H1 (cell line): ENCODE measurements around the gene AIRE. TPM values are rescaled to one million over a fixed set of nuclear protein-coding genes. Genes with fewer than 3 reads are reported as not detected.

Source experiments
- CTCF ChIA-PET: fragments of 300-600 bp; sonication (Branson Sonifier 250); formaldehyde crosslinking; loops from one replicate; lab custom pipeline; 2021; ENCODE audit not compliant: partially characterized antibody; lab: Charles Lee
- POLR2A ChIA-PET: fragments of 300-600 bp; sonication (Branson Sonifier 250); formaldehyde crosslinking; loops from one replicate; lab custom pipeline; 2021; ENCODE audit warnings: inconsistent platforms; ENCODE audit not compliant: partially characterized antibody; lab: Charles Lee
- DNase-seq, 2 experiments: peaks; one replicate each; pipeline versions ENCODE4 v3.0.0 to v3.0.0-alpha.2; 2010 to 2022; ENCODE audit warnings: low spot score in 2 of 2, low read depth in 1 of 2, mixed read lengths in 1 of 2
- FAIRE-seq: peaks from 2 replicates; lab custom pipeline; 2011; peaks lifted over from hg19 to GRCh38; lab: Jason Lieb, UNC
- H2AFZ ChIP-seq: 2 replicates; pipeline ENCODE4 v1.8.1; 2012; ENCODE audit warnings: low read length, inconsistent platforms
- H2AK5ac ChIP-seq: 2 replicates; pipeline ENCODE4 v1.6.1; 2013; ENCODE audit warnings: low read depth, low read length
- H2BK120ac ChIP-seq: replicated peaks from 2 replicates; pipeline ENCODE3; 2013; ENCODE audit warnings: low read depth, low read length, inconsistent platforms
- H2BK12ac ChIP-seq: 2 replicates; pipeline ENCODE4 v1.6.1; 2013; ENCODE audit warnings: low read depth, low read length
- H2BK15ac ChIP-seq: 2 replicates; pipeline ENCODE4 v1.6.1; 2013; ENCODE audit warnings: low read length
- H2BK20ac ChIP-seq: 2 replicates; pipeline ENCODE4 v1.6.1; 2013; ENCODE audit warnings: low read length
- H2BK5ac ChIP-seq: 2 replicates; pipeline ENCODE4 v1.6.1; 2013; ENCODE audit warnings: low read depth, low read length
- H3K14ac ChIP-seq: 2 replicates; pipeline ENCODE4 v1.6.1; 2013; ENCODE audit warnings: inconsistent platforms; ENCODE audit not compliant: insufficient read length
- H3K18ac ChIP-seq: 2 replicates; pipeline ENCODE4 v1.6.1; 2013; ENCODE audit warnings: low read length; ENCODE audit errors: extremely low read depth
- H3K23ac ChIP-seq: 2 replicates; pipeline ENCODE4 v1.6.1; 2013; ENCODE audit warnings: inconsistent platforms; ENCODE audit not compliant: insufficient read length
- H3K23me2 ChIP-seq: 2 replicates; pipeline ENCODE4 v1.6.1; 2013; ENCODE audit warnings: low read depth, low read length
- H3K27ac ChIP-seq: 2 replicates; pipeline ENCODE4 v1.6.1; 2011; ENCODE audit warnings: low read depth, low read length, inconsistent platforms
- H3K27me3 ChIP-seq, 4 experiments: replicated peaks in 1 of 4; 1 replicate in 1 of 4; 2 replicates in 3 of 4; pipeline versions ENCODE4 v1.6.1 to v1.8.1; 2011 to 2013; ENCODE audit warnings: low read length in 3 of 4, mild to moderate bottlenecking in 3 of 4, inconsistent platforms in 2 of 4, mixed read lengths in 2 of 4, moderate library complexity in 1 of 4; ENCODE audit not compliant: control insufficient read depth in 3 of 4, insufficient read depth in 3 of 4; ENCODE audit errors: extremely low read depth in 1 of 4
- H3K36me3 ChIP-seq, 4 experiments: 2 replicates each; pipeline versions ENCODE4 v1.6.1 to v1.8.1; 2011 to 2013; ENCODE audit warnings: mild to moderate bottlenecking in 4 of 4, low read length in 3 of 4, moderate library complexity in 2 of 4, control low read depth in 1 of 4, inconsistent platforms in 1 of 4; ENCODE audit not compliant: insufficient read depth in 4 of 4, control insufficient read depth in 2 of 4
- H3K4ac ChIP-seq: replicated peaks from 2 replicates; pipeline ENCODE3; 2013; ENCODE audit warnings: low read length, low read depth, mixed read lengths, inconsistent platforms; ENCODE audit not compliant: insufficient read length
- H3K4me1 ChIP-seq, 4 experiments: replicated peaks in 1 of 4; 1 replicate in 1 of 4; 2 replicates in 3 of 4; pipeline versions ENCODE4 v1.6.1 to v1.8.1; 2011 to 2013; ENCODE audit warnings: low read length in 3 of 4, inconsistent platforms in 2 of 4, mixed read lengths in 1 of 4; ENCODE audit not compliant: insufficient read depth in 4 of 4, control insufficient read depth in 3 of 4
- H3K4me2 ChIP-seq, 2 experiments: 2 replicates each; pipeline versions ENCODE4 v1.6.1 to v1.8.1; 2011 to 2013; ENCODE audit warnings: low read depth in 2 of 2, low read length in 2 of 2, control low read depth in 1 of 2, inconsistent platforms in 1 of 2, mild to moderate bottlenecking in 1 of 2; ENCODE audit not compliant: insufficient read depth in 1 of 2
- H3K4me3 ChIP-seq, 4 experiments: fragments of 200-600, 300-600 bp in 1 of 4; sonication (generic), shearing (Covaris generic), sonication (Bioruptor Twin) in 1 of 4; 2 replicates each; pipeline versions ENCODE4 v1.5.1 to v1.8.1; 2011 to 2016; ENCODE audit warnings: low read length in 4 of 4, low read depth in 3 of 4, control low read depth in 2 of 4, inconsistent platforms in 2 of 4, mild to moderate bottlenecking in 2 of 4, mixed read lengths in 1 of 4, moderate library complexity in 1 of 4; ENCODE audit not compliant: insufficient read depth in 2 of 4; ENCODE audit errors: extremely low read depth in 1 of 4
- H3K56ac ChIP-seq: replicated peaks from 2 replicates; pipeline ENCODE3; 2013; ENCODE audit warnings: low read depth, mild to moderate bottlenecking, mixed read lengths, low read length, inconsistent platforms; ENCODE audit not compliant: insufficient read length
- H3K79me1 ChIP-seq: 2 replicates; pipeline ENCODE4 v1.6.1; 2013; ENCODE audit warnings: low read depth, low read length, control low read depth
- H3K79me2 ChIP-seq, 2 experiments: 2 replicates each; pipeline versions ENCODE4 v1.6.1 to v1.8.1; 2012 to 2013; ENCODE audit warnings: low read length in 2 of 2, mild to moderate bottlenecking in 2 of 2, inconsistent platforms in 1 of 2; ENCODE audit not compliant: insufficient read depth in 2 of 2, control insufficient read depth in 1 of 2
- H3K9ac ChIP-seq, 4 experiments: replicated peaks in 1 of 4; 1 replicate in 1 of 4; 2 replicates in 3 of 4; pipeline versions ENCODE4 v1.6.1 to v1.8.1; 2011 to 2013; ENCODE audit warnings: low read depth in 3 of 4, low read length in 3 of 4, control low read depth in 2 of 4, mild to moderate bottlenecking in 2 of 4, moderate library complexity in 2 of 4, inconsistent platforms in 1 of 4; ENCODE audit errors: extremely low read depth in 1 of 4
- H3K9me3 ChIP-seq, 2 experiments: 2 replicates each; pipeline versions ENCODE4 v1.6.1 to v1.8.1; 2012 to 2013; ENCODE audit warnings: mild to moderate bottlenecking in 2 of 2, moderate library complexity in 2 of 2, control low read depth in 1 of 2, inconsistent platforms in 1 of 2, low read depth in 1 of 2, low read length in 1 of 2, mixed read lengths in 1 of 2; ENCODE audit not compliant: insufficient read depth in 2 of 2
- H4K20me1 ChIP-seq, 2 experiments: replicated peaks in 1 of 2; 2 replicates each; pipeline versions ENCODE3 to v1.8.1; 2011 to 2013; ENCODE audit warnings: inconsistent platforms in 2 of 2, low read length in 2 of 2, mild to moderate bottlenecking in 1 of 2; ENCODE audit not compliant: insufficient read depth in 2 of 2, control insufficient read depth in 1 of 2
- H4K5ac ChIP-seq: 2 replicates; pipeline ENCODE4 v1.6.1; 2013; ENCODE audit warnings: low read length, low read depth, mixed read lengths, inconsistent platforms; ENCODE audit not compliant: insufficient read length
- H4K8ac ChIP-seq: 2 replicates; pipeline ENCODE4 v1.8.0; 2013; ENCODE audit warnings: mild to moderate bottlenecking, moderate library complexity, low read length, inconsistent platforms; ENCODE audit not compliant: insufficient read depth; ENCODE audit errors: extremely low read depth
- H4K91ac ChIP-seq: replicated peaks from 2 replicates; pipeline ENCODE3; 2013; ENCODE audit warnings: low read length, mixed read lengths, inconsistent platforms; ENCODE audit not compliant: insufficient read length
- CTCF ChIP-seq, 3 experiments: IDR thresholded peaks; 1 replicate in 2 of 3; 2 replicates in 1 of 3; pipeline versions ENCODE4 v1.5.1 to v1.6.1; 2011; ENCODE audit warnings: low read length in 3 of 3, mild to moderate bottlenecking in 3 of 3, inconsistent platforms in 2 of 3, low read depth in 1 of 3, moderate library complexity in 1 of 3; ENCODE audit not compliant: insufficient read depth in 1 of 3; ENCODE audit errors: control extremely low read depth in 1 of 3
- RAD21 ChIP-seq, 2 experiments: IDR thresholded peaks in 1 of 2; conservative IDR thresholded peaks in 1 of 2; 2 replicates each; pipeline ENCODE4 v1.6.1; 2011; ENCODE audit warnings: low read depth in 2 of 2, low read length in 2 of 2, improper control_type of control experiment in 1 of 2, inconsistent platforms in 1 of 2, mild to moderate bottlenecking in 1 of 2, moderate library complexity in 1 of 2
- SP2 ChIP-seq: IDR thresholded peaks from 2 replicates; pipeline ENCODE4 v1.6.1; 2012; ENCODE audit warnings: mild to moderate bottlenecking, low read length, inconsistent platforms
- WGBS, 2 experiments: shearing (Covaris generic) in 1 of 2; methylation state at CpG; one replicate each; pipeline versions ENCODE4 v1.1.6 to v1.1.7; 2013 to 2015; ENCODE audit warnings: low lambda C conversion rate in 2 of 2, mixed read lengths in 2 of 2, inconsistent platforms in 1 of 2, low coverage in 1 of 2, missing lambda C conversion rate in 1 of 2; ENCODE audit not compliant: insufficient replicate concordance in 2 of 2, insufficient coverage in 1 of 2, insufficient read length in 1 of 2; ENCODE audit errors: extremely low coverage in 1 of 2, missing lambda C conversion rate in 1 of 2; 5-methylcytosine and 5-hydroxymethylcytosine counted together
- polyA plus RNA-seq, 7 experiments: library from polyadenylated mRNA; depleted of rRNA in 3 of 7; stranded (reverse) in 5 of 7; unstranded in 2 of 7; fragments of >200 nt in 5 of 7; fragments of 200-250 nt in 2 of 7; gene quantifications; 1 replicate in 5 of 7; 2 replicates in 1 of 7; 4 replicates in 1 of 7; pipeline versions ENCODE4 v1.2.1 to v1.2.3, GENCODE V29; 2011 to 2013; ENCODE audit warnings: missing spikeins in 2 of 7, mixed read lengths in 2 of 7
- total RNA-seq: library from RNA; stranded (reverse); fragmentation: NEBNext Ultra II Directional; extraction: Animal tissue kit (Norgen Biotek cat#: 25700); gene quantifications from 2 replicates; pipeline ENCODE4 v1.2.1, GENCODE V29; 2021

The AIRE gene
- total and polyA plus RNA-seq, 2 of the 8 experiments (the other 6 are each of a cell fraction or from before 2014, with no cell fraction given): 0.09 TPM; not detected in 1

GRCh38 chr21:44322621-44323325 is 37.1 kb downstream of the AIRE start:
- POLR2A ChIA-PET: interaction anchor here (1.5 kb wide), 1 partner anchor 11 kb away, joined by 8 read pairs; no protein-coding TSS in a partner anchor
- Histone ChIP-seq H3K27ac (no peak overlapping the region), H3K56ac (no peak overlapping the region), H4K8ac (no peak overlapping the region), H2BK20ac (no peak overlapping the region), H3K18ac (no peak overlapping the region), H4K5ac (no peak overlapping the region), H3K14ac (no peak overlapping the region), H2BK15ac (no peak overlapping the region), H4K20me1 (peaks cover 0 to 3% of the 10 kb centered on the region in 2 experiments), H2BK12ac (no peak overlapping the region), H4K91ac (no peak overlapping the region), H3K27me3 (no peaks in the 10 kb centered on the region), H3K79me2 (no peaks in the 10 kb centered on the region), H2AK5ac (no peak overlapping the region), H3K9me3 (no peaks in the 10 kb centered on the region), H3K23ac (no peak overlapping the region), H3K23me2 (no peaks in the 10 kb centered on the region), H3K36me3 (peaks cover 0 to 42% (median 1%) of the 10 kb centered on the region in 4 experiments; a peak in 2 of 8 replicates), H2BK5ac (no peak overlapping the region), H3K4me1 (no peaks in the 10 kb centered on the region), H3K4ac (no peak overlapping the region), H3K9ac (no peak overlapping the region), H2BK120ac (no peak overlapping the region), H2AFZ (no peak overlapping the region), H3K4me2 (no peak overlapping the region), H3K79me1 (no peaks in the 10 kb centered on the region), H3K4me3 (no peak overlapping the region)
- CTCF ChIA-PET: interaction anchor here (0.7 to 2.0 kb wide), 3 partner anchors 10 to 18 kb away, joined by 3 to 5 read pairs (median 4); no protein-coding TSS in a partner anchor
- FAIRE-seq: no peak
- peak in 1 of 2 experiments; percentile 9; a peak in 1 of 4 replicates for TF ChIP-seq RAD21 (IDR thresholded peaks at IDR 0.05 in 1 of 2, conservative IDR thresholded peaks at IDR 0.05 in 1 of 2; ENCODE audit: low read depth in 2 of 2, low read length in 2 of 2)
- TF ChIP-seq CTCF (IDR thresholded peaks at IDR 0.05; ENCODE audit: control extremely low read depth in 1 of 3, insufficient read depth in 1 of 3, low read depth in 1 of 3, low read length in 3 of 3): peak in 1 of 3 experiments; percentile 2; a peak in 1 of 4 replicates
- no peak for TF ChIP-seq SP2
- 89% methylated on average over 34 of the region's 38 CpGs; no CpG with 5 or more reads in 1 of the 2 experiments for WGBS, 2 experiments
- DNase-seq: no peak
